Measurements from ENCODE around the gene UXT.
A peak's percentile ranks its signal among the peaks of the same experiment; 100 is the strongest.

DNA sequence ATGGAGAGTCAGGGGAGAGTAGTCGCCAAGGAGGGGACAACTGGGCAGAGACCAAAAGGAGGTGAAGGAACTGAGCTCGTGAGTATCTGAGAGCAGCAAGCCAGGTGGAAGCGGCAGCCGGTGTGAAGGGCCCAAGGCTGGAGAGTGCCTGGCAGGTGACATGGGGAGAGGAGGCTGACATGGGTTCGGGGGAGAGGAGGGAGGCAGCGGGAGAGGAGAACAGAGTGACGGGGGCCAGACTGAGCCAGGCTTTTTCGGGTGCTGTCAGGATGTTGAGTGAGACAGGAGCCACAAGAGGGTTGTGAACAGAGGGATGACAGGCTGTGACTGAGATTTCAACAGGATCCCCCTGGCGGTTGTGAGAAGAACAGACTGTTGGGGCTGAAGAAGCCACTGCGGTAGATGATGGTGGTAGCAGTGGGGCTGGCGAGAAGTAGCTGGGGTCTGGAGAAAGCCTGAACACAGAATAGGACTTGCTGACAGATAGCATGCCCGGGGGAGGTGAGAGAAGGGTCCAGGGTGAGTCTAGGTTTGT is 14.4 kb downstream of the UXT start:
- TF ChIP-seq POLR2A (IDR thresholded peaks at IDR 0.05), result no peak
- TF ChIP-seq, protein P1, sequence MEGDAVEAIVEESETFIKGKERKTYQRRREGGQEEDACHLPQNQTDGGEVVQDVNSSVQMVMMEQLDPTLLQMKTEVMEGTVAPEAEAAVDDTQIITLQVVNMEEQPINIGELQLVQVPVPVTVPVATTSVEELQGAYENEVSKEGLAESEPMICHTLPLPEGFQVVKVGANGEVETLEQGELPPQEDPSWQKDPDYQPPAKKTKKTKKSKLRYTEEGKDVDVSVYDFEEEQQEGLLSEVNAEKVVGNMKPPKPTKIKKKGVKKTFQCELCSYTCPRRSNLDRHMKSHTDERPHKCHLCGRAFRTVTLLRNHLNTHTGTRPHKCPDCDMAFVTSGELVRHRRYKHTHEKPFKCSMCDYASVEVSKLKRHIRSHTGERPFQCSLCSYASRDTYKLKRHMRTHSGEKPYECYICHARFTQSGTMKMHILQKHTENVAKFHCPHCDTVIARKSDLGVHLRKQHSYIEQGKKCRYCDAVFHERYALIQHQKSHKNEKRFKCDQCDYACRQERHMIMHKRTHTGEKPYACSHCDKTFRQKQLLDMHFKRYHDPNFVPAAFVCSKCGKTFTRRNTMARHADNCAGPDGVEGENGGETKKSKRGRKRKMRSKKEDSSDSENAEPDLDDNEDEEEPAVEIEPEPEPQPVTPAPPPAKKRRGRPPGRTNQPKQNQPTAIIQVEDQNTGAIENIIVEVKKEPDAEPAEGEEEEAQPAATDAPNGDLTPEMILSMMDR (IDR thresholded peaks at IDR 0.05), result peak in 4 of 7 experiments; percentile 19 to 33 (median 22)
